H1 (cell line): ENCODE data around the gene LRRC74A. TPM values are rescaled to one million over a fixed set of nuclear protein-coding genes. Genes with fewer than 3 reads are reported as not detected.

Experiments used
- ATF3 ChIP-seq: IDR thresholded peaks from 2 replicates; pipeline ENCODE4 v1.6.1; 2011; ENCODE audit warnings: low read depth, mild to moderate bottlenecking, low read length; ENCODE audit not compliant: insufficient read depth
- BRCA1 ChIP-seq: IDR thresholded peaks from 2 replicates; pipeline ENCODE4 v1.6.1; 2012; ENCODE audit warnings: low read depth, low read length, improper control_type of control experiment
- CBX5 ChIP-seq: fragments of 300-800, 300-1000 bp; sonication (generic); IDR thresholded peaks from 2 replicates; pipeline ENCODE4 v1.7.1; 2016; ENCODE audit warnings: antibody characterized with exemption, low read length, low read depth
- CBX8 ChIP-seq: fragments of 300-800, 300-1000 bp; sonication (generic); IDR thresholded peaks from 2 replicates; pipeline ENCODE4 v1.7.1; 2016; ENCODE audit warnings: low read depth, low read length, borderline replicate concordance
- CHD1 ChIP-seq: IDR thresholded peaks from 2 replicates; pipeline ENCODE4 v1.6.1; 2012; ENCODE audit warnings: low read depth, low read length, improper control_type of control experiment
- CHD7 ChIP-seq: fragments of 300-600 bp; sonication (generic); IDR thresholded peaks from 2 replicates; pipeline ENCODE4 v1.7.1; 2012; ENCODE audit warnings: low read length, moderate library complexity, mild to moderate bottlenecking, inconsistent platforms; ENCODE audit not compliant: insufficient replicate concordance
- POLR2AphosphoS5 ChIP-seq: IDR thresholded peaks from 2 replicates; pipeline ENCODE4 v1.6.1; 2011; ENCODE audit warnings: low read depth, low read length
- RBBP5 ChIP-seq: IDR thresholded peaks from 2 replicates; pipeline ENCODE4 v1.7.1; 2012; ENCODE audit warnings: low read depth, mild to moderate bottlenecking, inconsistent platforms, low read length, moderate library complexity, borderline replicate concordance
- RFX5 ChIP-seq: IDR thresholded peaks from 2 replicates; pipeline ENCODE4 v1.6.1; 2011; ENCODE audit warnings: low read depth, low read length, improper control_type of control experiment, borderline replicate concordance
- RXRA ChIP-seq: IDR thresholded peaks from 2 replicates; pipeline ENCODE4 v1.6.1; 2011; ENCODE audit warnings: low read depth, mild to moderate bottlenecking, low read length, moderate library complexity; ENCODE audit not compliant: insufficient read depth
- SP4 ChIP-seq: IDR thresholded peaks from 2 replicates; pipeline ENCODE4 v1.6.1; 2012; ENCODE audit warnings: low read length, inconsistent platforms
- polyA plus RNA-seq, 7 experiments: library from polyadenylated mRNA; depleted of rRNA in 3 of 7; stranded (reverse) in 5 of 7; unstranded in 2 of 7; fragments of >200 nt in 5 of 7; fragments of 200-250 nt in 2 of 7; gene quantifications; 1 replicate in 5 of 7; 2 replicates in 1 of 7; 4 replicates in 1 of 7; pipeline versions ENCODE4 v1.2.1 to v1.2.3, GENCODE V29; 2011 to 2013; ENCODE audit warnings: missing spikeins in 2 of 7, mixed read lengths in 2 of 7
- total RNA-seq: library from RNA; stranded (reverse); fragmentation: NEBNext Ultra II Directional; extraction: Animal tissue kit (Norgen Biotek cat#: 25700); gene quantifications from 2 replicates; pipeline ENCODE4 v1.2.1, GENCODE V29; 2021

LRRC74A gene
- total and polyA plus RNA-seq, 2 of the 8 experiments (the other 6 are each of a cell fraction or from before 2014, with no cell fraction given) = not detected

- TF ChIP-seq ATF3 (no peak), CHD7 (no peak), CBX8 (no peak), POLR2AphosphoS5 (no peak), RBBP5 (no peak), CBX5 (no peak), RXRA (no peak), BRCA1 (no peak), CHD1 (no peak), RFX5 (no peak), SP4 (peak; percentile 72; the same call in 1 of the 2 replicates)
Observed at GRCh38 chr14:76784881-76785280, 41.3 kb upstream of the LRRC74A start (continued).
